Uterus (tissue), 4 donors: Measurements from ENCODE around the gene SMPX. TPM values are rescaled to one million over a fixed set of nuclear protein-coding genes. Genes with fewer than 3 reads are reported as not detected.

Experiments
- DNase-seq, 2 donors: peaks; one replicate each; pipeline ENCODE4 v3.0.0-alpha.2; 2019 to 2020
- H3K27ac ChIP-seq, 2 donors: fragments of 200-600 bp; sonication (generic); 1 replicate in 1 of 2; 2 replicates in 1 of 2; pipeline ENCODE4 v1.5.1; 2016 to 2018
- H3K27me3 ChIP-seq, 2 donors: fragments of 200-600 bp; sonication (generic); one replicate each; pipeline ENCODE4 v1.5.1; 2018 to 2019; ENCODE audit warnings: control low read depth in 1 of 2
- H3K36me3 ChIP-seq, 2 donors: fragments of 200-600 bp; sonication (generic); one replicate each; pipeline ENCODE4 v1.5.1; 2019; ENCODE audit warnings: control low read depth in 1 of 2
- H3K4me1 ChIP-seq, 2 donors: fragments of 200-600 bp; sonication (generic); one replicate each; pipeline ENCODE4 v1.5.1; 2018 to 2019; ENCODE audit warnings: control low read depth in 1 of 2
- H3K4me3 ChIP-seq, 2 donors: fragments of 200-600 bp; sonication (generic); 1 replicate in 1 of 2; 2 replicates in 1 of 2; pipeline ENCODE4 v1.5.1; 2018 to 2019; ENCODE audit warnings: mild to moderate bottlenecking in 1 of 2
- H3K9me3 ChIP-seq, 2 donors: fragments of 200-600 bp; sonication (generic); one replicate each; pipeline ENCODE4 v1.5.1; 2019; ENCODE audit warnings: control low read depth in 1 of 2
- POLR2A ChIP-seq, 2 donors: fragments of 450-650 bp; IDR thresholded peaks; one replicate each; pipeline ENCODE4 v1.6.1; 2016; ENCODE audit warnings: antibody characterized with exemption in 2 of 2, mild to moderate bottlenecking in 1 of 2, moderate library complexity in 1 of 2
- intact Hi-C: fragments of 100-400 bp; cut with DNase I; formaldehyde crosslinking; loops from one replicate; pipeline ENCODE4 v1.15.1; 2023; ENCODE audit warnings: low total_unique reads
- total RNA-seq, 4 donors: library from RNA; depleted of rRNA in 3 of 4; stranded (reverse); fragments of >200 nt in 3 of 4; gene quantifications; one replicate each; pipeline versions ENCODE4 v1.1.0 to v1.2.4, GENCODE V29; 2014 to 2023
- TF ChIP-seq, protein P1 (sequence below), 4 experiments: fragments of 200-600 bp in 2 of 4; fragments of 450-650 bp in 2 of 4; sonication (generic) in 2 of 4; IDR thresholded peaks; one replicate each; pipeline ENCODE4 v1.5.1; 2016 to 2019; ENCODE audit warnings: antibody characterized with exemption in 4 of 4, mild to moderate bottlenecking in 2 of 4, moderate library complexity in 1 of 4
- donor health status: DM: yes; HTN: yes; CAD: no.

Gene SMPX
- total RNA-seq, 4 donors from 2014 or later, result 0.62 to 1.2 TPM; not detected in 2

DNA sequence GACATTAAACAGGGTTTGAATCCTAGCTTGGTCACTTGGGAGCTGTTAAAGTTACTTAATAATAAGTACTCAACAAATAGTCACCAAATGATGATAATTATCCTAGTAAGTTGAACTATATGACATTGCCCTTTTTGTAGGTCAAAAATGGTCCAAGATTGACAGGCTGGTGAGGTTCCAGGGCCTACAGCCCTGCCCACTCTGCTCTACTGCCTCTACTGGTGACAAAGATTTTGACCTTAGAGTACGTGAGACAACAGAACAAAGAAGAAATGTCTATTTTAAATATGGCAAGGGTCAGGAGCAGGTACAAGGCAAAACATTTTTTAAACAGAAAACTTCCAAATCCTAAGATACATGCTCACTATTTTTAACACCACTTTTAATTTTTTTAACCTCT lies 572 bp upstream of the SMPX start:
- Histone ChIP-seq H3K36me3 (no peaks in the 10 kb centered on the region), H3K4me1 (no peaks in the 10 kb centered on the region), H3K27me3 (no peaks in the 10 kb centered on the region), H3K27ac (no peak overlapping the region), H3K9me3 (no peaks in the 10 kb centered on the region), H3K4me3 (no peak overlapping the region)
- intact Hi-C loops, result no loop called here
- TF ChIP-seq POLR2A (IDR thresholded peaks at IDR 0.05), result no peak
- TF ChIP-seq, protein P1, sequence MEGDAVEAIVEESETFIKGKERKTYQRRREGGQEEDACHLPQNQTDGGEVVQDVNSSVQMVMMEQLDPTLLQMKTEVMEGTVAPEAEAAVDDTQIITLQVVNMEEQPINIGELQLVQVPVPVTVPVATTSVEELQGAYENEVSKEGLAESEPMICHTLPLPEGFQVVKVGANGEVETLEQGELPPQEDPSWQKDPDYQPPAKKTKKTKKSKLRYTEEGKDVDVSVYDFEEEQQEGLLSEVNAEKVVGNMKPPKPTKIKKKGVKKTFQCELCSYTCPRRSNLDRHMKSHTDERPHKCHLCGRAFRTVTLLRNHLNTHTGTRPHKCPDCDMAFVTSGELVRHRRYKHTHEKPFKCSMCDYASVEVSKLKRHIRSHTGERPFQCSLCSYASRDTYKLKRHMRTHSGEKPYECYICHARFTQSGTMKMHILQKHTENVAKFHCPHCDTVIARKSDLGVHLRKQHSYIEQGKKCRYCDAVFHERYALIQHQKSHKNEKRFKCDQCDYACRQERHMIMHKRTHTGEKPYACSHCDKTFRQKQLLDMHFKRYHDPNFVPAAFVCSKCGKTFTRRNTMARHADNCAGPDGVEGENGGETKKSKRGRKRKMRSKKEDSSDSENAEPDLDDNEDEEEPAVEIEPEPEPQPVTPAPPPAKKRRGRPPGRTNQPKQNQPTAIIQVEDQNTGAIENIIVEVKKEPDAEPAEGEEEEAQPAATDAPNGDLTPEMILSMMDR (IDR thresholded peaks at IDR 0.05), result no peak
- DNase-seq, result no peak

DNA sequence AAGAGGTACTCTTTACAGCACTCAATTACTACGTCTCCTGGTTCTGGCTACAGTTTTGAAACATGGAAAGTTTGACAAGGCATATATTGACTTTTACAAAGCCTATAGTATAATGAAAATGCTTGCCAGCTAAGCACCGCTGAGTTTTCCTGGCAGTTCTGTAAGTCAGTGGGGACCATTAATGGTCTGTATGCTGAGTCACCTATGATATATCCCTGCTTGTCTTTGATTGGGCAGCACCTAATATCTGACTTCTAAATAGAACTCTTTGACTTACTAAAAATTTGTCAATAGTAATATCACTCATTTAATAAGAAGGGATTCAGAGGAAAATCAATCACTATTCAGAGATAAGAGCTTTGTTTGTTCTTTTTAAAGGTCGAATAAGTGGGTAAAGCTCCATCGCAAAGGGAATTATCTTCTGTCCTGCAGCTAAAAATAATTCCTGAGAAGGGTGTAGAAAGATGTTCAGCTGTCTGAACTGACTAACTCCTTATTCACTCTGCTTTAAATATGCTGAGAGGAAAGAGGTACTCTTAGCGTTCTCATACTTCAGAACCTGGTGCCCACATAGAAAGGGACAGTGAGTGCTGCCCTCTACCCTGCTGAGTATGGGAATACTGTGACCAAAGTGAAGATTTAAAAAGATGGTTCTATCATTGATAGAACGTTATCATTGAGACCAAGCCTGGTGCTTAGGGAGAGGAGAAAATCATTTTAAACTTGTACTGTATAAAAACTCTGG lies 959 bp downstream of the SMPX start:
- H3K27ac ChIP-seq, result no peak overlapping the region
- H3K9me3 ChIP-seq, result no peaks in the 10 kb centered on the region
- H3K27me3 ChIP-seq, result no peaks in the 10 kb centered on the region
- intact Hi-C loops, result no loop called here
- no peaks in the 10 kb centered on the region for H3K4me1 ChIP-seq
- TF ChIP-seq, protein P1 (IDR thresholded peaks at IDR 0.05), result no peak
- TF ChIP-seq POLR2A (IDR thresholded peaks at IDR 0.05), result no peak
- DNase-seq, result no peak
- no peaks in the 10 kb centered on the region for H3K36me3 ChIP-seq
- no peak overlapping the region for H3K4me3 ChIP-seq

DNA sequence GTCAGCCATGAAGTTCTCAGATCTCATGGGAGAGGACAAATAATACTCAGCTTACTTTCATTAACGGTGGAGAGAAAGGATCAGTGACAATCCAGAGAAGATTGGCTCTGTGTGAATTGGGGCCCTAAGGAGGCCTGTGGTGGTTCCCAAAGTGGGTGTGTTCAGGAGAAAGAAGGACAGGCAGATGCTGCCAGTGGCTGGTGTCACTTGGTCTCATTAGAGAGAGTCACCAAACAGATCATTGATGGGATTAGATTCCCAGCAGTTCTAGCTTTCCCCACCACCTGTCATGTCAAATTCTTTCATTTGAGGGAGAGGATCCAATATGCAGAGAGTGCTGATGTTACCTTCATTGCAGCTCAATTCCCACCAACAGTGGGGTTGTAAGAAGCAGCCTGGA lies 8.0 kb downstream of the SMPX start:
- H3K27me3 ChIP-seq, result no peaks in the 10 kb centered on the region
- no peak overlapping the region for H3K4me3 ChIP-seq
- TF ChIP-seq, protein P1 (IDR thresholded peaks at IDR 0.05), result no peak
- TF ChIP-seq POLR2A (IDR thresholded peaks at IDR 0.05), result no peak
- H3K9me3 ChIP-seq, result no peaks in the 10 kb centered on the region
- no peaks in the 10 kb centered on the region for H3K36me3 ChIP-seq
- H3K27ac ChIP-seq, result no peak overlapping the region
- H3K4me1 ChIP-seq, result no peaks in the 10 kb centered on the region
- no peak for DNase-seq
- intact Hi-C loops, result no loop called here

DNA sequence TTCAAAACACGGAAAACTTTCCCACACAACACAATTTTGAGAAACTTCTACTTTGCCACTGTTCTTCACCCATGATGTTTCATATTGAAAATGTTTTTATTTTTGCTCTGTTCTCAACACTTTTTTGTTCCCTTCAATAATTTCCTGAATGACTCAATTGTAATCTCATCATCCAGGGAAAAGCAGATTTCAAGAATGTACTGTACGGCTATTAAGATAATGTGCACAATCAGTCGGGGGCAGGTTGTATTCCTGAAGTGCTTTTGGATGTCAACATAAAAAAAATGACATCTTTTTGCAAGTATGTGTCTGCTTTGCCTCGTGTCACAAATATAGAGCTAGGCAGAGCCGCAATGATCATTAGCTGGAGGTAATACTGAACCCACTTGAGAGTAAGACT lies 9.7 kb downstream of the SMPX start:
- H3K36me3 ChIP-seq, result no peaks in the 10 kb centered on the region
- TF ChIP-seq POLR2A (IDR thresholded peaks at IDR 0.05), result no peak
- TF ChIP-seq, protein P1 (IDR thresholded peaks at IDR 0.05), result no peak
- no peak overlapping the region for H3K27ac ChIP-seq
- H3K4me1 ChIP-seq, result no peaks in the 10 kb centered on the region
- no peak for DNase-seq
- intact Hi-C loops, result no loop called here
- H3K9me3 ChIP-seq, result no peaks in the 10 kb centered on the region
- no peaks in the 10 kb centered on the region for H3K27me3 ChIP-seq
- H3K4me3 ChIP-seq, result no peak overlapping the region

DNA sequence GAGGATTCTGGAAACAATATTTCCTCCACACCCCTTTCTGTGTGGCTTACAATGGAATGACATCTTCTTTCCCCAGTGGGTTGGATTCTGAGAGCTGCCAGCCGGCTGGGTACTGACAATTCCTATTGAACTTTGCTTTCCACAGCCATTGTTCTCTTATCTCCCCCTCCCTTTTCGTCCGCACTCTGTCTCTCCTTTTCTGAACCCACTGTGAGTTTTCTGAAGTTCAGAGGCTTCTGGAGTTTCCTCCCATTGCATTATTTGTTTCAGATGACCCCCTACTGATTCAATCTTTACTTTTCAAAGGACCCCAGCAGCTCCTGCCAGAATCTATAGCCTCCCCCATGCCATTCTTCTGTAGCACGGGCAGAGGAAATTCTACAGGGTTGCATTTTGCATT lies 10.4 kb downstream of the SMPX start:
- intact Hi-C loops, result no loop called here

More for the DNA sequence above, 10.4 kb downstream of the SMPX start:
- Histone ChIP-seq H3K9me3 (no peaks in the 10 kb centered on the region), H3K4me3 (no peak overlapping the region), H3K27ac (no peak overlapping the region), H3K27me3 (no peaks in the 10 kb centered on the region), H3K36me3 (no peaks in the 10 kb centered on the region), H3K4me1 (no peaks in the 10 kb centered on the region)
- DNase-seq, result no peak
- TF ChIP-seq POLR2A (IDR thresholded peaks at IDR 0.05), result no peak
- TF ChIP-seq, protein P1 (IDR thresholded peaks at IDR 0.05), result no peak
